H1 (cell line): ENCODE results near the gene RAB22A. TPM values are rescaled to one million over a fixed set of nuclear protein-coding genes. Genes with fewer than 3 reads are reported as not detected.

Experiments used
- CTCF ChIA-PET: fragments of 300-600 bp; sonication (Branson Sonifier 250); formaldehyde crosslinking; loops from one replicate; lab custom pipeline; 2021; ENCODE audit not compliant: partially characterized antibody; lab: Charles Lee
- POLR2A ChIA-PET: fragments of 300-600 bp; sonication (Branson Sonifier 250); formaldehyde crosslinking; loops from one replicate; lab custom pipeline; 2021; ENCODE audit warnings: inconsistent platforms; ENCODE audit not compliant: partially characterized antibody; lab: Charles Lee
- DNase-seq, 2 experiments: peaks; one replicate each; pipeline versions ENCODE4 v3.0.0 to v3.0.0-alpha.2; 2010 to 2022; ENCODE audit warnings: low spot score in 2 of 2, low read depth in 1 of 2, mixed read lengths in 1 of 2
- FAIRE-seq: peaks from 2 replicates; lab custom pipeline; 2011; peaks lifted over from hg19 to GRCh38; lab: Jason Lieb, UNC
- H2AFZ ChIP-seq: 2 replicates; pipeline ENCODE4 v1.8.1; 2012; ENCODE audit warnings: low read length, inconsistent platforms
- H2AK5ac ChIP-seq: 2 replicates; pipeline ENCODE4 v1.6.1; 2013; ENCODE audit warnings: low read depth, low read length
- H2BK120ac ChIP-seq: replicated peaks from 2 replicates; pipeline ENCODE3; 2013; ENCODE audit warnings: low read depth, low read length, inconsistent platforms
- H2BK12ac ChIP-seq: 2 replicates; pipeline ENCODE4 v1.6.1; 2013; ENCODE audit warnings: low read depth, low read length
- H2BK15ac ChIP-seq: 2 replicates; pipeline ENCODE4 v1.6.1; 2013; ENCODE audit warnings: low read length
- H2BK20ac ChIP-seq: 2 replicates; pipeline ENCODE4 v1.6.1; 2013; ENCODE audit warnings: low read length
- H2BK5ac ChIP-seq: 2 replicates; pipeline ENCODE4 v1.6.1; 2013; ENCODE audit warnings: low read depth, low read length
- H3K14ac ChIP-seq: 2 replicates; pipeline ENCODE4 v1.6.1; 2013; ENCODE audit warnings: inconsistent platforms; ENCODE audit not compliant: insufficient read length
- H3K18ac ChIP-seq: 2 replicates; pipeline ENCODE4 v1.6.1; 2013; ENCODE audit warnings: low read length; ENCODE audit errors: extremely low read depth
- H3K23ac ChIP-seq: 2 replicates; pipeline ENCODE4 v1.6.1; 2013; ENCODE audit warnings: inconsistent platforms; ENCODE audit not compliant: insufficient read length
- H3K23me2 ChIP-seq: 2 replicates; pipeline ENCODE4 v1.6.1; 2013; ENCODE audit warnings: low read depth, low read length
- H3K27ac ChIP-seq: 2 replicates; pipeline ENCODE4 v1.6.1; 2011; ENCODE audit warnings: low read depth, low read length, inconsistent platforms
- H3K27me3 ChIP-seq, 4 experiments: replicated peaks in 1 of 4; 1 replicate in 1 of 4; 2 replicates in 3 of 4; pipeline versions ENCODE4 v1.6.1 to v1.8.1; 2011 to 2013; ENCODE audit warnings: low read length in 3 of 4, mild to moderate bottlenecking in 3 of 4, inconsistent platforms in 2 of 4, mixed read lengths in 2 of 4, moderate library complexity in 1 of 4; ENCODE audit not compliant: control insufficient read depth in 3 of 4, insufficient read depth in 3 of 4; ENCODE audit errors: extremely low read depth in 1 of 4
- H3K36me3 ChIP-seq, 4 experiments: 2 replicates each; pipeline versions ENCODE4 v1.6.1 to v1.8.1; 2011 to 2013; ENCODE audit warnings: mild to moderate bottlenecking in 4 of 4, low read length in 3 of 4, moderate library complexity in 2 of 4, control low read depth in 1 of 4, inconsistent platforms in 1 of 4; ENCODE audit not compliant: insufficient read depth in 4 of 4, control insufficient read depth in 2 of 4
- H3K4ac ChIP-seq: replicated peaks from 2 replicates; pipeline ENCODE3; 2013; ENCODE audit warnings: low read length, low read depth, mixed read lengths, inconsistent platforms; ENCODE audit not compliant: insufficient read length
- H3K4me1 ChIP-seq, 4 experiments: replicated peaks in 1 of 4; 1 replicate in 1 of 4; 2 replicates in 3 of 4; pipeline versions ENCODE4 v1.6.1 to v1.8.1; 2011 to 2013; ENCODE audit warnings: low read length in 3 of 4, inconsistent platforms in 2 of 4, mixed read lengths in 1 of 4; ENCODE audit not compliant: insufficient read depth in 4 of 4, control insufficient read depth in 3 of 4
- H3K4me2 ChIP-seq, 2 experiments: 2 replicates each; pipeline versions ENCODE4 v1.6.1 to v1.8.1; 2011 to 2013; ENCODE audit warnings: low read depth in 2 of 2, low read length in 2 of 2, control low read depth in 1 of 2, inconsistent platforms in 1 of 2, mild to moderate bottlenecking in 1 of 2; ENCODE audit not compliant: insufficient read depth in 1 of 2
- H3K4me3 ChIP-seq, 4 experiments: fragments of 200-600, 300-600 bp in 1 of 4; sonication (generic), shearing (Covaris generic), sonication (Bioruptor Twin) in 1 of 4; 2 replicates each; pipeline versions ENCODE4 v1.5.1 to v1.8.1; 2011 to 2016; ENCODE audit warnings: low read length in 4 of 4, low read depth in 3 of 4, control low read depth in 2 of 4, inconsistent platforms in 2 of 4, mild to moderate bottlenecking in 2 of 4, mixed read lengths in 1 of 4, moderate library complexity in 1 of 4; ENCODE audit not compliant: insufficient read depth in 2 of 4; ENCODE audit errors: extremely low read depth in 1 of 4
- H3K56ac ChIP-seq: replicated peaks from 2 replicates; pipeline ENCODE3; 2013; ENCODE audit warnings: low read depth, mild to moderate bottlenecking, mixed read lengths, low read length, inconsistent platforms; ENCODE audit not compliant: insufficient read length
- H3K79me1 ChIP-seq: 2 replicates; pipeline ENCODE4 v1.6.1; 2013; ENCODE audit warnings: low read depth, low read length, control low read depth
- H3K79me2 ChIP-seq, 2 experiments: 2 replicates each; pipeline versions ENCODE4 v1.6.1 to v1.8.1; 2012 to 2013; ENCODE audit warnings: low read length in 2 of 2, mild to moderate bottlenecking in 2 of 2, inconsistent platforms in 1 of 2; ENCODE audit not compliant: insufficient read depth in 2 of 2, control insufficient read depth in 1 of 2
- H3K9ac ChIP-seq, 4 experiments: replicated peaks in 1 of 4; 1 replicate in 1 of 4; 2 replicates in 3 of 4; pipeline versions ENCODE4 v1.6.1 to v1.8.1; 2011 to 2013; ENCODE audit warnings: low read depth in 3 of 4, low read length in 3 of 4, control low read depth in 2 of 4, mild to moderate bottlenecking in 2 of 4, moderate library complexity in 2 of 4, inconsistent platforms in 1 of 4; ENCODE audit errors: extremely low read depth in 1 of 4
- H3K9me3 ChIP-seq, 2 experiments: 2 replicates each; pipeline versions ENCODE4 v1.6.1 to v1.8.1; 2012 to 2013; ENCODE audit warnings: mild to moderate bottlenecking in 2 of 2, moderate library complexity in 2 of 2, control low read depth in 1 of 2, inconsistent platforms in 1 of 2, low read depth in 1 of 2, low read length in 1 of 2, mixed read lengths in 1 of 2; ENCODE audit not compliant: insufficient read depth in 2 of 2
- H4K20me1 ChIP-seq, 2 experiments: replicated peaks in 1 of 2; 2 replicates each; pipeline versions ENCODE3 to v1.8.1; 2011 to 2013; ENCODE audit warnings: inconsistent platforms in 2 of 2, low read length in 2 of 2, mild to moderate bottlenecking in 1 of 2; ENCODE audit not compliant: insufficient read depth in 2 of 2, control insufficient read depth in 1 of 2
- H4K5ac ChIP-seq: 2 replicates; pipeline ENCODE4 v1.6.1; 2013; ENCODE audit warnings: low read length, low read depth, mixed read lengths, inconsistent platforms; ENCODE audit not compliant: insufficient read length
- H4K8ac ChIP-seq: 2 replicates; pipeline ENCODE4 v1.8.0; 2013; ENCODE audit warnings: mild to moderate bottlenecking, moderate library complexity, low read length, inconsistent platforms; ENCODE audit not compliant: insufficient read depth; ENCODE audit errors: extremely low read depth
- H4K91ac ChIP-seq: replicated peaks from 2 replicates; pipeline ENCODE3; 2013; ENCODE audit warnings: low read length, mixed read lengths, inconsistent platforms; ENCODE audit not compliant: insufficient read length
- CBX5 ChIP-seq: fragments of 300-800, 300-1000 bp; sonication (generic); IDR thresholded peaks from 2 replicates; pipeline ENCODE4 v1.7.1; 2016; ENCODE audit warnings: antibody characterized with exemption, low read length, low read depth
- CEBPB ChIP-seq: IDR thresholded peaks from 2 replicates; pipeline ENCODE4 v1.6.1; 2012; ENCODE audit warnings: low read depth, low read length
- CHD1 ChIP-seq: IDR thresholded peaks from 2 replicates; pipeline ENCODE4 v1.6.1; 2012; ENCODE audit warnings: low read depth, low read length, improper control_type of control experiment
- GABPA ChIP-seq: IDR thresholded peaks from 2 replicates; pipeline ENCODE4 v1.6.1; 2011; ENCODE audit warnings: mild to moderate bottlenecking, low read length, moderate library complexity, borderline replicate concordance; ENCODE audit not compliant: insufficient read depth
- HDAC2 ChIP-seq, 2 experiments: fragments of 300-600 bp in 1 of 2; sonication (generic) in 1 of 2; IDR thresholded peaks; 2 replicates each; pipeline ENCODE4 v1.6.1; 2011 to 2012; ENCODE audit warnings: low read depth in 2 of 2, low read length in 2 of 2, mild to moderate bottlenecking in 2 of 2, moderate library complexity in 2 of 2, borderline replicate concordance in 1 of 2, inconsistent platforms in 1 of 2
- HDAC6 ChIP-seq: IDR thresholded peaks from one replicate; pipeline ENCODE4 v1.7.1; 2012; ENCODE audit warnings: low read depth, mild to moderate bottlenecking, inconsistent platforms, low read length, moderate library complexity
- KDM1A ChIP-seq: fragments of 200-600, 300-600 bp; sonication (generic); IDR thresholded peaks from 2 replicates; pipeline ENCODE4 v1.7.1; 2016; ENCODE audit warnings: mild to moderate bottlenecking, low read length, borderline replicate concordance
- KDM4A ChIP-seq: IDR thresholded peaks from one replicate; pipeline ENCODE4 v1.7.1; 2012; ENCODE audit warnings: low read depth, mild to moderate bottlenecking, moderate library complexity, low read length, inconsistent platforms; ENCODE audit not compliant: severe bottlenecking
- POLR2A ChIP-seq, 2 experiments: IDR thresholded peaks; 1 replicate in 1 of 2; 2 replicates in 1 of 2; pipeline ENCODE4 v1.6.1; 2011; ENCODE audit warnings: low read depth in 2 of 2, low read length in 2 of 2, mild to moderate bottlenecking in 2 of 2; ENCODE audit errors: control extremely low read depth in 1 of 2
- SIRT6 ChIP-seq: IDR thresholded peaks from one replicate; pipeline ENCODE4 v1.7.1; 2012; ENCODE audit warnings: low read length, inconsistent platforms
- SUZ12 ChIP-seq: fragments of 200-600 bp; sonication (generic); IDR thresholded peaks from 2 replicates; pipeline ENCODE4 v1.6.1; 2012; ENCODE audit warnings: mild to moderate bottlenecking, inconsistent platforms, low read length, moderate library complexity, mixed read lengths
- TAF1 ChIP-seq: IDR thresholded peaks from 2 replicates; pipeline ENCODE4 v1.6.1; 2011; ENCODE audit warnings: mild to moderate bottlenecking, low read depth, low read length
- YY1 ChIP-seq: IDR thresholded peaks from 2 replicates; pipeline ENCODE4 v1.6.1; 2011; ENCODE audit warnings: low read depth, mild to moderate bottlenecking, low read length
- WGBS, 2 experiments: shearing (Covaris generic) in 1 of 2; methylation state at CpG; one replicate each; pipeline versions ENCODE4 v1.1.6 to v1.1.7; 2013 to 2015; ENCODE audit warnings: low lambda C conversion rate in 2 of 2, mixed read lengths in 2 of 2, inconsistent platforms in 1 of 2, low coverage in 1 of 2, missing lambda C conversion rate in 1 of 2; ENCODE audit not compliant: insufficient replicate concordance in 2 of 2, insufficient coverage in 1 of 2, insufficient read length in 1 of 2; ENCODE audit errors: extremely low coverage in 1 of 2, missing lambda C conversion rate in 1 of 2; 5-methylcytosine and 5-hydroxymethylcytosine counted together
- polyA plus RNA-seq, 7 experiments: library from polyadenylated mRNA; depleted of rRNA in 3 of 7; stranded (reverse) in 5 of 7; unstranded in 2 of 7; fragments of >200 nt in 5 of 7; fragments of 200-250 nt in 2 of 7; gene quantifications; 1 replicate in 5 of 7; 2 replicates in 1 of 7; 4 replicates in 1 of 7; pipeline versions ENCODE4 v1.2.1 to v1.2.3, GENCODE V29; 2011 to 2013; ENCODE audit warnings: missing spikeins in 2 of 7, mixed read lengths in 2 of 7
- total RNA-seq: library from RNA; stranded (reverse); fragmentation: NEBNext Ultra II Directional; extraction: Animal tissue kit (Norgen Biotek cat#: 25700); gene quantifications from 2 replicates; pipeline ENCODE4 v1.2.1, GENCODE V29; 2021
- TF ChIP-seq, protein P1 (sequence below): IDR thresholded peaks from 2 replicates; pipeline ENCODE4 v1.6.1; 2012; ENCODE audit warnings: inconsistent platforms

Gene RAB22A
- total and polyA plus RNA-seq, 2 of the 8 experiments (the other 6 are each of a cell fraction or from before 2014, with no cell fraction given) = 3.1 to 6.6 TPM

DNA sequence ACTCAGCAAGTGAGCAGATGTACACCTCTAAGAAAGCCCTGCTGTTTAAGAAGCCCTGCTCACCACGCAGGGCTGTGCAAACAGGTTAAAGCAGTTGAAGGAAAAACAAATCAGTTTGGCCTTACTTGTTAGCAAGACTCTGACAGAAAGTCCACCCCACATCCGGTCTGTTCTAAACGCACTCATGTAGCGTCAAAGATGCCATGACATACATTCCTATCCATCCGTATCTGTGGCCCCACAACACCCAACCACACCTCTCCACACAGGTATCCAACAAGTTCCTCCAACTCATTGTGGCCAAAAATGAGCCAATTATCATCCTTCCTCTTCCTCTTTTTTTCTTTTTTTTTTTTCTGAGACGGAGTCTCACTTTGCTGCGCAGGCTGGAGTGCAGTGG lies 22.8 kb upstream of the RAB22A start:
- Histone ChIP-seq H4K8ac (no peak overlapping the region), H3K23me2 (no peaks in the 10 kb centered on the region), H4K20me1 (peaks cover 0 to 6% of the 10 kb centered on the region in 2 experiments), H3K56ac (no peak overlapping the region), H3K14ac (no peak overlapping the region), H2BK120ac (no peak overlapping the region), H3K4me1 (no peaks in the 10 kb centered on the region), H3K79me1 (no peaks in the 10 kb centered on the region), H4K5ac (no peak overlapping the region), H3K18ac (no peak overlapping the region), H2BK5ac (no peak overlapping the region), H2BK12ac (no peak overlapping the region), H2BK15ac (no peak overlapping the region), H3K4ac (no peak overlapping the region), H3K23ac (no peak overlapping the region), H3K27me3 (no peaks in the 10 kb centered on the region), H3K4me3 (no peak overlapping the region), H2AK5ac (no peak overlapping the region), H3K27ac (no peak overlapping the region), H3K9ac (no peak overlapping the region), H2AFZ (no peak overlapping the region), H3K79me2 (peaks cover 0 to 14% of the 10 kb centered on the region in 2 experiments; a peak in 1 of 4 replicates), H3K9me3 (no peaks in the 10 kb centered on the region), H4K91ac (no peak overlapping the region), H3K36me3 (peaks cover 0 to 5% (median 0%) of the 10 kb centered on the region in 4 experiments; a peak in 1 of 8 replicates), H3K4me2 (no peak overlapping the region), H2BK20ac (no peak overlapping the region)
- CTCF ChIA-PET = interaction anchor here (1.1 kb wide), 1 partner anchor 9 kb away, joined by 3 read pairs; no protein-coding TSS in a partner anchor
- FAIRE-seq = no peak
- no peak for DNase-seq
- 73% methylated on average over 7 of the region's 7 CpGs; no CpG with 5 or more reads in 1 of the 2 experiments for WGBS, 2 experiments
- TF ChIP-seq HDAC2 (IDR thresholded peaks at IDR 0.05; ENCODE audit: borderline replicate concordance in 1 of 2, low read depth in 2 of 2, low read length in 2 of 2) (no peak), GABPA (no peak), CEBPB (no peak), TAF1 (no peak), KDM1A (no peak), CBX5 (no peak), KDM4A (no peak), POLR2A (IDR thresholded peaks at IDR 0.05; ENCODE audit: control extremely low read depth in 1 of 2, low read depth in 2 of 2, low read length in 2 of 2) (no peak), YY1 (no peak), CHD1 (no peak), SUZ12 (no peak), SIRT6 (no peak), HDAC6 (no peak)
- TF ChIP-seq, protein P1, sequence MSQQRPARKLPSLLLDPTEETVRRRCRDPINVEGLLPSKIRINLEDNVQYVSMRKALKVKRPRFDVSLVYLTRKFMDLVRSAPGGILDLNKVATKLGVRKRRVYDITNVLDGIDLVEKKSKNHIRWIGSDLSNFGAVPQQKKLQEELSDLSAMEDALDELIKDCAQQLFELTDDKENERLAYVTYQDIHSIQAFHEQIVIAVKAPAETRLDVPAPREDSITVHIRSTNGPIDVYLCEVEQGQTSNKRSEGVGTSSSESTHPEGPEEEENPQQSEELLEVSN = no peak
- POLR2A ChIA-PET = no interaction called here
